GM04503 (cell line): ENCODE data around the gene GBX1.

Experiments used
- DNase-seq: peaks from one replicate; pipeline ENCODE4 v3.0.0-alpha.2; 2012; ENCODE audit warnings: low read depth

GBX1 gene

GRCh38 chr7:151139071-151139790, 28.3 kb downstream of the GBX1 start:
- DNase-seq: no peak

GRCh38 chr7:151138153-151138851, 29.2 kb downstream of the GBX1 start:
- DNase-seq: no peak

GRCh38 chr7:151137791-151138152, 29.7 kb downstream of the GBX1 start:
- no peak for DNase-seq

GRCh38 chr7:151137076-151137675, 30.3 kb downstream of the GBX1 start:
- DNase-seq: no peak

GRCh38 chr7:151135866-151136843, 31.3 kb downstream of the GBX1 start:
- no peak for DNase-seq

GRCh38 chr7:151135525-151135845, 32.0 kb downstream of the GBX1 start:
- DNase-seq: no peak

GRCh38 chr7:151134743-151135524, 32.6 kb downstream of the GBX1 start:
- DNase-seq: no peak

GRCh38 chr7:151133986-151134742, 33.3 kb downstream of the GBX1 start:
- DNase-seq: no peak

GRCh38 chr7:151133266-151133985, 34.1 kb downstream of the GBX1 start:
- no peak for DNase-seq

GRCh38 chr7:151132461-151133205, 34.9 kb downstream of the GBX1 start:
- no peak for DNase-seq

GRCh38 chr7:151131592-151132293, 35.8 kb downstream of the GBX1 start:
- DNase-seq: no peak

GRCh38 chr7:151131224-151131591, 36.3 kb downstream of the GBX1 start:
- DNase-seq: no peak

GRCh38 chr7:151130741-151131157, 36.7 kb downstream of the GBX1 start:
- no peak for DNase-seq

- no peak for DNase-seq
These were observed 37.4 kb downstream of the GBX1 start for GRCh38 chr7:151129960-151130591.

- DNase-seq: no peak
These were observed 38.2 kb downstream of the GBX1 start for GRCh38 chr7:151129117-151129959.

- DNase-seq: no peak
These were observed 38.8 kb downstream of the GBX1 start for GRCh38 chr7:151128716-151129115.

- DNase-seq: no peak
These were observed 39.4 kb downstream of the GBX1 start for GRCh38 chr7:151128144-151128543.
